Ovary (tissue), 9 donors: ENCODE measurements around the gene TDRKH. TPM values are rescaled to one million over a fixed set of nuclear protein-coding genes. Genes with fewer than 3 reads are reported as not detected.
A peak's percentile ranks its signal among the peaks of the same experiment; 100 is the strongest.

Experiments used
- DNase-seq, 5 donors: peaks; one replicate each; pipeline ENCODE4 v3.0.0-alpha.2; 2019 to 2020
- H3K27ac ChIP-seq, 2 donors: fragments of 200-600 bp; one replicate each; pipeline versions ENCODE4 v1.5.1 to v1.8.0; 2019 to 2022
- H3K27me3 ChIP-seq: fragments of 200-600 bp; one replicate; pipeline ENCODE4 v1.8.0; 2022
- H3K36me3 ChIP-seq: fragments of 200-600 bp; sonication (generic); one replicate; pipeline ENCODE4 v1.5.1; 2019
- H3K4me1 ChIP-seq: one replicate; pipeline ENCODE4 v1.8.1; 2013; ENCODE audit warnings: mild to moderate bottlenecking, moderate library complexity; ENCODE audit not compliant: insufficient read depth
- H3K4me3 ChIP-seq: fragments of 200-600 bp; sonication (generic); one replicate; pipeline ENCODE4 v1.5.1; 2017
- H3K9me3 ChIP-seq, 2 donors: fragments of 200-600 bp in 1 of 2; sonication (generic) in 1 of 2; one replicate each; pipeline versions ENCODE4 v1.5.1 to v1.8.1; 2013 to 2019; ENCODE audit warnings: mild to moderate bottlenecking in 1 of 2, moderate library complexity in 1 of 2
- EP300 ChIP-seq: sonication (generic); formaldehyde crosslinking; IDR thresholded peaks from one replicate; pipeline ENCODE4 v1.6.1; 2017; ENCODE audit warnings: antibody characterized with exemption
- POLR2A ChIP-seq: fragments of 450-650 bp; IDR thresholded peaks from one replicate; pipeline ENCODE4 v1.6.1; 2017; ENCODE audit warnings: antibody characterized with exemption, mild to moderate bottlenecking, moderate library complexity
- WGBS, 3 donors: extraction: QIAGEN DNeasy Blood & Tissue Kit in 1 of 3; methylation state at CpG; one replicate each; pipeline versions ENCODE4 v1.1.5 to v1.1.7; 2013 to 2017; 5-methylcytosine and 5-hydroxymethylcytosine counted together
- intact Hi-C, 4 donors: fragments of 100-400 bp; cut with DNase I; formaldehyde crosslinking; loops; one replicate each; pipeline versions ENCODE4 v1.11.0 to v1.15.1; 2022 to 2023
- polyA plus RNA-seq, 2 donors: library from polyadenylated mRNA; stranded (reverse); fragments of 200-250 nt in 1 of 2; fragments of 350-450 nt in 1 of 2; fragmentation: Illumina TruSeq in 1 of 2; extraction: RNeasy Lipid Tissue Mini Kit (QIAGEN cat#74804) in 1 of 2; gene quantifications; one replicate each; pipeline ENCODE4 v1.2.3, GENCODE V29; 2013 to 2014
- total RNA-seq, 7 donors: library from RNA; depleted of rRNA in 2 of 7; stranded (reverse); fragments of >200 nt in 2 of 7; fragmentation: NEBNext Ultra II Directional in 3 of 7; extraction: Animal tissue kit (Norgen Biotek cat#: 25700) in 3 of 7; gene quantifications; one replicate each; pipeline versions ENCODE4 v1.1.0 to v1.2.4, GENCODE V29; 2016 to 2023
- TF ChIP-seq, protein P1 (sequence below), 3 donors: fragments of 450-650 bp in 2 of 3; fragments of 200-600 bp in 1 of 3; IDR thresholded peaks; one replicate each; pipeline versions ENCODE4 v1.5.1 to v1.8.0; 2016 to 2022; ENCODE audit warnings: antibody characterized with exemption in 3 of 3, mild to moderate bottlenecking in 1 of 3
- donor health status: DM: no; HTN: no; CAD: no; lungs with moderate emphysema.
- donor health status: DM: no; HTN: no; CAD: no.
- donor health status: Bipolar disorder and iron deficiency.
- donor health status: DM: yes; HTN: yes; CAD: no.
- donor health status: DM: no; HTN: no; CAD: no.
- donor health status: DM: yes; HTN: yes; CAD: no.

TDRKH gene
- total and polyA plus RNA-seq, 9 donors = 1.5 to 6.6 (median 3.2) TPM

DNA sequence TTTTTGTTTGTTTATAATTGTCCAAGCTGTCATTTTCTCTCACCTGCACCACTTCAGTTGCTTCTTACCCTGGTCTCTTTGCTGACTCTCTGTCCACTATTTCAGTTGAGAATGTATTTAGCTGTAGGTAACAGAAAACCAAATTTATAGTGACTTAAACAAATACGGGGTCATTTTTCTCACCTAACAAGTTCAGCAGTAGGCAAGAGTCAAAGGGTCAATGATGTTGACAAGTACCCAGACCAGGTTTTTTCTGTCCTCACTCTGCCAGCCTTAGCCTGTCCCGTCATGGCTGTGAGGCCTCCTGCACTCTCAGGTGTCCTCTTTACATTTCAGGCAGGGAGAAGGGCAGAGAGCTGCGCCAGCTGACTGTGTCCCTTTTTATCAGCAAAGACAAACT lies 57.2 kb downstream of the TDRKH start:
- Histone ChIP-seq H3K4me3 (no peak overlapping the region), H3K4me1 (no peaks in the 10 kb centered on the region), H3K9me3 (no peaks in the 10 kb centered on the region), H3K27ac (no peak overlapping the region), H3K36me3 (no peaks in the 10 kb centered on the region), H3K27me3 (no peaks in the 10 kb centered on the region)
- TF ChIP-seq, protein P1, sequence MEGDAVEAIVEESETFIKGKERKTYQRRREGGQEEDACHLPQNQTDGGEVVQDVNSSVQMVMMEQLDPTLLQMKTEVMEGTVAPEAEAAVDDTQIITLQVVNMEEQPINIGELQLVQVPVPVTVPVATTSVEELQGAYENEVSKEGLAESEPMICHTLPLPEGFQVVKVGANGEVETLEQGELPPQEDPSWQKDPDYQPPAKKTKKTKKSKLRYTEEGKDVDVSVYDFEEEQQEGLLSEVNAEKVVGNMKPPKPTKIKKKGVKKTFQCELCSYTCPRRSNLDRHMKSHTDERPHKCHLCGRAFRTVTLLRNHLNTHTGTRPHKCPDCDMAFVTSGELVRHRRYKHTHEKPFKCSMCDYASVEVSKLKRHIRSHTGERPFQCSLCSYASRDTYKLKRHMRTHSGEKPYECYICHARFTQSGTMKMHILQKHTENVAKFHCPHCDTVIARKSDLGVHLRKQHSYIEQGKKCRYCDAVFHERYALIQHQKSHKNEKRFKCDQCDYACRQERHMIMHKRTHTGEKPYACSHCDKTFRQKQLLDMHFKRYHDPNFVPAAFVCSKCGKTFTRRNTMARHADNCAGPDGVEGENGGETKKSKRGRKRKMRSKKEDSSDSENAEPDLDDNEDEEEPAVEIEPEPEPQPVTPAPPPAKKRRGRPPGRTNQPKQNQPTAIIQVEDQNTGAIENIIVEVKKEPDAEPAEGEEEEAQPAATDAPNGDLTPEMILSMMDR (IDR thresholded peaks at IDR 0.05) = no peak
- no peak for TF ChIP-seq EP300
- no peak for TF ChIP-seq POLR2A
- DNase-seq = no peak
- 76 to 81% (median 81%) methylated on average over 3 of the region's 3 CpGs for WGBS, 3 donors
- intact Hi-C loops = loop anchor here (10.0 kb wide), 3 partner anchors 138 to 288 kb away; no protein-coding TSS in a partner anchor

DNA sequence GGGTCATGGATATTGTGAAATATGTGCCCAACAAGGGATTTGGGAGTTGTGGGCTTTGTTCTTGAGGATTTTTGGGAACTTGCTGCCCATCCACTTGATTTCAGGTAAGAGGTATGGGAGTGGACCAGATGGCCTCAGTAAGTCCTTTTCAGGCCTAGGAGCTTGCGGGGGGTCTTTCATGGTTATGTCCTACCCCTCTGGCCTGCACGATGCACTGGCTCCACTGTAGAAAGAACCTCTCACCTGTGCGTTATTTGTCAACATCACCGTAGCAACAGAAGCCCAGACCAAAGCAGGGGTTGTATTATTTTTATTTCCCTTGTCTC lies 60.4 kb downstream of the TDRKH start:
- Histone ChIP-seq H3K27me3 (no peaks in the 10 kb centered on the region), H3K4me3 (no peak overlapping the region), H3K9me3 (no peaks in the 10 kb centered on the region), H3K4me1 (no peaks in the 10 kb centered on the region), H3K27ac (no peak overlapping the region), H3K36me3 (no peaks in the 10 kb centered on the region)
- 82 to 86% (median 85%) methylated on average over 4 of the region's 4 CpGs for WGBS, 3 donors
- no peak for DNase-seq
- intact Hi-C loops = loop anchor here (10.0 kb wide), 3 partner anchors 135 to 285 kb away; no protein-coding TSS in a partner anchor
- TF ChIP-seq, protein P1 (IDR thresholded peaks at IDR 0.05) = no peak
- TF ChIP-seq EP300 (no peak), POLR2A (no peak)

DNA sequence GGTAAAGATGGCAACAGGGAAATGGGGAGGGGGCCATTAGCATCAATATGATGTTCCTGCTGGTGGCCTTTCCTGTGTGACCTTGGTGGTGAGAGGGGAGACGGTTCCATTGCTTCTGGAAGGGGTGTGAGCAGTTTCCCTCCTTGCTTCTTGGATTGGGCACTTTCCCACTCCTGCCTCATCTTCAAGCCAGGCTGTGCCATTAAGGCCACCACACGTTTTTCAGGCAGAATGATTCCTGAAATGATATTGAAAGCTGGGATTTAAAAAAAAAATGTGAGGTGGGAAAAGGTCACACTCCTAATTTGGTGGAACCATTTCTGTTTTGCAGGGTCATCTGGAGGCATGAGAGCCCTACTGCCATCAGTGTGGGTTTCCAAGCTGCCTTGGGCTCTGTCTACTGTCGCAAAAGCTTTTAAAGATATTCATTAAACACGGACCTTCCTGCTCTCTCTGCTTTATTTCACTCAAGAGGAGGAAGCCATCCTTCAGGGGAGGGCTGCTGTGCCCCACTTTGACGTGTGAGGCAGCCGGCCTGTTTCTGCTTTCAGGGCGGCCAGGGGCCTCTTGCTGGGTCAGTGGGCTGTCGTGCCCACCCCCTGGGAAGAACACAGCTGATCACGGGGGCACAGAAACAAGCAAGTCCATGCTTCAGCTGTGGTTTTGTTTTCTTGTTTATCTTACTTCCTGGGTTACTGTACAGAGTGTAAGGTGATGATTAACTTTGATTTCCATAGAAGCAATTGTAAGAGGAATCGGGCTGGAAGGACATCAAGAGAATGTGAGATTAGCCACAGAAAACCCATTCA lies 60.9 kb downstream of the TDRKH start:
- WGBS, 3 donors = 62 to 64% (median 63%) methylated on average over 10 of the region's 10 CpGs
- H3K27ac ChIP-seq = no peak overlapping the region
- DNase-seq = no peak
- no peaks in the 10 kb centered on the region for H3K4me1 ChIP-seq
- H3K4me3 ChIP-seq = no peak overlapping the region
- TF ChIP-seq, protein P1 (IDR thresholded peaks at IDR 0.05) = no peak
- TF ChIP-seq POLR2A (no peak), EP300 (no peak)
- no peaks in the 10 kb centered on the region for H3K9me3 ChIP-seq
- no peaks in the 10 kb centered on the region for H3K27me3 ChIP-seq
- H3K36me3 ChIP-seq = no peaks in the 10 kb centered on the region
- intact Hi-C loops = no loop called here

DNA sequence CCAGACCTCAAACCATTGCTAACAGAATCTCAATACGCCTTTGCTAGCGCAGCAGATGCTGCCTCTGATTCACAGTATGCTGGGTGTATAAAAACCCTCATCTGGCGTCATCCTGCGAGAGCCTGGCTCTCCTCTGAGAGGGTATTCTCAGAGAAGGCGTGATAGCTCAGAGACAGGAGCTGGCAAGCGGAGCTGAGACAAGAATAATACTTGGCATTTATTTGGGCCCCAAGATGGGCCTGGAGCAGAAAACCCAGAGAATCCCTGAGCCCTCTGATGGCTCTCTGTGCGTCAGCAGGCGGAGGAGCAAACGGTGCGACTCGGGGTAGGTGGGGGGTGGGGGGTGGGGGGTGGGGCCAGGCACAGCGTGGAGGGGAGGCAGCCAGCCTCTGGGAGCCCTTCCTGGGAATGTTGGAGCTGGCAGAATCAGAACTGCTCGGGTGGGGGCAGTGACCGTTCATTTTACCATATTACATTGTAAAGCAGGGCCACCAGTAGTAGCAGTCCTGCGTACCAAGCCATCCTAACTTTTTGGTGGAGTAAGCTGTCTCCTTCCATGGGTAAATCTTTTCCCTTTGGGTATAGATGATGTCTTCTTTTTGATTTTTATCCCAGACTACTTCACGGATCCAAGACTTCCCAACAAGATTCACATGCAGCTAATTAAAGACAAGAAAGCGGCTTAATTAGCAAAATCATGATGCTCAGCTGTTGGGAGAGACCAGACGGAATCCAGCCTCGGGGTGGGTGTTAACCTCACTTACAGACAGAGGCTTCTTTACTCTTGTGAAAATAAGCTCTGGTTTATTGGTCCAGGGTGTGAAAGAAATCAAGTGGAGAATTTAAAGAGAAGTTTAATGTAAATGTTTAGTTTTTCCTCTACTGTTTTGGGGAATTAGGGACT lies 61.9 kb downstream of the TDRKH start:
- H3K4me3 ChIP-seq = no peak overlapping the region
- H3K27me3 ChIP-seq = no peaks in the 10 kb centered on the region
- H3K4me1 ChIP-seq = no peaks in the 10 kb centered on the region
- intact Hi-C loops = no loop called here
- H3K27ac ChIP-seq = peak overlapping the region in 1 of 2 donors; percentile 43
- TF ChIP-seq POLR2A = no peak
- TF ChIP-seq EP300 = no peak
- TF ChIP-seq, protein P1 (IDR thresholded peaks at IDR 0.05) = no peak
- no peaks in the 10 kb centered on the region for H3K36me3 ChIP-seq
- peak in 1 of 5 donors; percentile 47 for DNase-seq
- no peaks in the 10 kb centered on the region for H3K9me3 ChIP-seq
- WGBS, 3 donors = 19 to 24% (median 19%) methylated on average over 19 of the region's 19 CpGs
